Liver (tissue), 9 donors: Measurements from ENCODE around the gene PLCB3. TPM values are rescaled to one million over a fixed set of nuclear protein-coding genes. Genes with fewer than 3 reads are reported as not detected.

Experiments used
- DNase-seq: peaks from one replicate; pipeline ENCODE4 v3.0.0-alpha.2; 2017; ENCODE audit warnings: low spot score
- H3K27ac ChIP-seq, 2 donors: one replicate each; pipeline ENCODE4 v1.7.0; 2013; ENCODE audit warnings: inconsistent platforms in 2 of 2, low read length in 2 of 2, control low read depth in 1 of 2, low read depth in 1 of 2, mild to moderate bottlenecking in 1 of 2
- H3K27me3 ChIP-seq, 4 donors: one replicate each; pipeline versions ENCODE4 v1.6.1 to v1.7.0; 2013; ENCODE audit warnings: low read length in 3 of 4, inconsistent platforms in 1 of 4, mild to moderate bottlenecking in 1 of 4, moderate library complexity in 1 of 4; ENCODE audit not compliant: control insufficient read depth in 4 of 4, insufficient read depth in 4 of 4
- H3K36me3 ChIP-seq, 4 donors: one replicate each; pipeline versions ENCODE4 v1.6.1 to v1.7.0; 2013; ENCODE audit warnings: low read length in 3 of 4, mild to moderate bottlenecking in 3 of 4, low read depth in 1 of 4, moderate library complexity in 1 of 4; ENCODE audit not compliant: control insufficient read depth in 4 of 4, insufficient read depth in 3 of 4
- H3K4me1 ChIP-seq, 4 donors: one replicate each; pipeline versions ENCODE4 v1.6.1 to v1.7.0; 2013; ENCODE audit warnings: low read length in 3 of 4, mild to moderate bottlenecking in 3 of 4, moderate library complexity in 1 of 4; ENCODE audit not compliant: control insufficient read depth in 4 of 4, insufficient read depth in 4 of 4
- H3K4me3 ChIP-seq, 3 donors: one replicate each; pipeline versions ENCODE4 v1.6.1 to v1.7.0; 2013; ENCODE audit warnings: low read length in 3 of 3, control low read depth in 1 of 3, low read depth in 1 of 3, mild to moderate bottlenecking in 1 of 3
- H3K9ac ChIP-seq, 2 donors: one replicate each; pipeline ENCODE4 v1.7.0; 2013; ENCODE audit warnings: low read length in 2 of 2, mild to moderate bottlenecking in 2 of 2, moderate library complexity in 2 of 2, control low read depth in 1 of 2, low read depth in 1 of 2
- H3K9me3 ChIP-seq, 4 donors: one replicate each; pipeline versions ENCODE4 v1.6.1 to v1.7.0; 2013; ENCODE audit warnings: low read length in 3 of 4; ENCODE audit not compliant: control insufficient read depth in 4 of 4
- CTCF ChIP-seq: fragments of 150-350 bp; IDR thresholded peaks from 2 replicates; pipeline ENCODE4 v1.5.1; 2017; ENCODE audit warnings: improper control_type of control experiment, low read depth, low read length; ENCODE audit not compliant: missing input control
- EGR1 ChIP-seq, 2 donors: IDR thresholded peaks; 2 replicates each; pipeline ENCODE4 v1.6.1; 2016 to 2018; ENCODE audit warnings: antibody characterized with exemption in 2 of 2, low read depth in 2 of 2
- FOXA1 ChIP-seq: IDR thresholded peaks from 2 replicates; pipeline ENCODE4 v1.6.1; 2016; ENCODE audit warnings: antibody characterized with exemption
- FOXA2 ChIP-seq: IDR thresholded peaks from 2 replicates; pipeline ENCODE4 v1.6.1; 2016; ENCODE audit warnings: antibody characterized with exemption
- GABPA ChIP-seq, 2 donors: IDR thresholded peaks in 1 of 2; conservative IDR thresholded peaks in 1 of 2; 2 replicates each; pipeline ENCODE4 v1.6.1; 2016; ENCODE audit warnings: antibody characterized with exemption in 2 of 2, mild to moderate bottlenecking in 1 of 2, moderate library complexity in 1 of 2
- HNF4A ChIP-seq, 2 donors: conservative IDR thresholded peaks; 2 replicates each; pipeline ENCODE4 v1.6.1; 2016; ENCODE audit warnings: antibody characterized with exemption in 2 of 2, mild to moderate bottlenecking in 2 of 2
- HNF4G ChIP-seq: IDR thresholded peaks from 2 replicates; pipeline ENCODE4 v1.6.1; 2016; ENCODE audit warnings: antibody characterized with exemption
- JUND ChIP-seq, 2 donors: IDR thresholded peaks; 2 replicates each; pipeline ENCODE4 v1.6.1; 2016; ENCODE audit warnings: antibody characterized with exemption in 2 of 2
- MAX ChIP-seq: IDR thresholded peaks from 2 replicates; pipeline ENCODE4 v1.6.1; 2016; ENCODE audit warnings: antibody characterized with exemption
- NR2F2 ChIP-seq: IDR thresholded peaks from 2 replicates; pipeline ENCODE4 v1.6.1; 2016; ENCODE audit warnings: antibody characterized with exemption
- RAD21 ChIP-seq, 2 donors: IDR thresholded peaks; 2 replicates each; pipeline ENCODE4 v1.6.1; 2016; ENCODE audit warnings: antibody characterized with exemption in 2 of 2, mild to moderate bottlenecking in 2 of 2
- REST ChIP-seq: IDR thresholded peaks from 2 replicates; pipeline ENCODE4 v1.6.1; 2016; ENCODE audit warnings: antibody characterized with exemption, mild to moderate bottlenecking
- RXRA ChIP-seq, 2 donors: IDR thresholded peaks; 2 replicates each; pipeline ENCODE4 v1.6.1; 2017 to 2018; ENCODE audit warnings: antibody characterized with exemption in 2 of 2, mild to moderate bottlenecking in 1 of 2
- SP1 ChIP-seq: IDR thresholded peaks from 2 replicates; pipeline ENCODE4 v1.6.1; 2018; ENCODE audit warnings: antibody characterized with exemption, mild to moderate bottlenecking
- TAF1 ChIP-seq: conservative IDR thresholded peaks from 2 replicates; pipeline ENCODE4 v1.6.1; 2016; ENCODE audit warnings: antibody characterized with exemption, mild to moderate bottlenecking
- YY1 ChIP-seq: IDR thresholded peaks from 2 replicates; pipeline ENCODE4 v1.6.1; 2016; ENCODE audit warnings: antibody characterized with exemption, mild to moderate bottlenecking
- WGBS: extraction: QIAGEN DNeasy Blood & Tissue Kit; methylation state at CpG from one replicate; pipeline ENCODE4 v1.1.7; 2013; 5-methylcytosine and 5-hydroxymethylcytosine counted together
- polyA plus RNA-seq, 2 donors: library from polyadenylated mRNA; stranded (reverse) in 1 of 2; unstranded in 1 of 2; fragments of 200-250 nt in 1 of 2; fragments of >200 nt in 1 of 2; fragmentation: Nextera tagmentation in 1 of 2; extraction: Ambion mirVana in 1 of 2; gene quantifications; one replicate each; pipeline versions ENCODE4 v1.2.1 to v1.2.3, GENCODE V29; 2013 to 2015
- total RNA-seq, 2 donors: library from RNA; depleted of rRNA; stranded (reverse); fragments of >200 nt; gene quantifications; one replicate each; pipeline ENCODE4 v1.2.3, GENCODE V29; 2014
- TF ChIP-seq, protein P1 (sequence below): IDR thresholded peaks from 2 replicates; pipeline ENCODE4 v1.6.1; 2016; ENCODE audit warnings: antibody characterized with exemption
- TF ChIP-seq, protein P2 (sequence below): IDR thresholded peaks from 2 replicates; pipeline ENCODE4 v1.6.1; 2016; ENCODE audit warnings: antibody characterized with exemption
- donor health status: healthy.
- donor health status: healthy.
- donor health status: healthy.
- donor health status: healthy.
- donor health status: healthy.

Gene PLCB3
- total and polyA plus RNA-seq, 4 donors = 0.79 to 8.5 (median 5.4) TPM

GRCh38 chr11:64281957-64282770, 30.8 kb downstream of the PLCB3 start:
- no peaks in the 10 kb centered on the region for H3K27me3 ChIP-seq
- 97% methylated on average over 22 of the region's 22 CpGs for WGBS
- peaks cover 0 to 12% (median 6%) of the 10 kb centered on the region in 4 donors for H3K36me3 ChIP-seq
- H3K27ac ChIP-seq = no peak overlapping the region
- TF ChIP-seq TAF1 (no peak), HNF4A (conservative IDR thresholded peaks at IDR 0.05) (no peak), REST (no peak), FOXA1 (no peak), FOXA2 (no peak), MAX (no peak), RXRA (IDR thresholded peaks at IDR 0.05) (no peak), EGR1 (IDR thresholded peaks at IDR 0.05; ENCODE audit: low read depth in 2 of 2) (no peak), GABPA (IDR thresholded peaks at IDR 0.05 in 1 of 2, conservative IDR thresholded peaks at IDR 0.05 in 1 of 2) (no peak), RAD21 (IDR thresholded peaks at IDR 0.05) (no peak), JUND (IDR thresholded peaks at IDR 0.05) (no peak), HNF4G (no peak), YY1 (no peak), SP1 (no peak), NR2F2 (no peak), CTCF (no peak)
- TF ChIP-seq, protein P1, sequence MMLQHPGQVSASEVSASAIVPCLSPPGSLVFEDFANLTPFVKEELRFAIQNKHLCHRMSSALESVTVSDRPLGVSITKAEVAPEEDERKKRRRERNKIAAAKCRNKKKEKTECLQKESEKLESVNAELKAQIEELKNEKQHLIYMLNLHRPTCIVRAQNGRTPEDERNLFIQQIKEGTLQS = no peak
- TF ChIP-seq, protein P2, sequence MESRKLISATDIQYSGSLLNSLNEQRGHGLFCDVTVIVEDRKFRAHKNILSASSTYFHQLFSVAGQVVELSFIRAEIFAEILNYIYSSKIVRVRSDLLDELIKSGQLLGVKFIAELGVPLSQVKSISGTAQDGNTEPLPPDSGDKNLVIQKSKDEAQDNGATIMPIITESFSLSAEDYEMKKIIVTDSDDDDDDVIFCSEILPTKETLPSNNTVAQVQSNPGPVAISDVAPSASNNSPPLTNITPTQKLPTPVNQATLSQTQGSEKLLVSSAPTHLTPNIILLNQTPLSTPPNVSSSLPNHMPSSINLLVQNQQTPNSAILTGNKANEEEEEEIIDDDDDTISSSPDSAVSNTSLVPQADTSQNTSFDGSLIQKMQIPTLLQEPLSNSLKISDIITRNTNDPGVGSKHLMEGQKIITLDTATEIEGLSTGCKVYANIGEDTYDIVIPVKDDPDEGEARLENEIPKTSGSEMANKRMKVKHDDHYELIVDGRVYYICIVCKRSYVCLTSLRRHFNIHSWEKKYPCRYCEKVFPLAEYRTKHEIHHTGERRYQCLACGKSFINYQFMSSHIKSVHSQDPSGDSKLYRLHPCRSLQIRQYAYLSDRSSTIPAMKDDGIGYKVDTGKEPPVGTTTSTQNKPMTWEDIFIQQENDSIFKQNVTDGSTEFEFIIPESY = no peak
- no peak overlapping the region for H3K4me3 ChIP-seq
- H3K9me3 ChIP-seq = no peaks in the 10 kb centered on the region
- peaks cover 2 to 26% (median 23%) of the 10 kb centered on the region in 4 donors for H3K4me1 ChIP-seq
- no peak for DNase-seq
- no peak overlapping the region for H3K9ac ChIP-seq
